C4-2B (cell line): Measurements from ENCODE around the gene CDCA4.

Experiments
- CTCF ChIP-seq: fragments of 450-650 bp; conservative IDR thresholded peaks from 2 replicates; pipeline ENCODE4 v1.5.1; 2017; ENCODE audit warnings: mild to moderate bottlenecking
- ZFX ChIP-seq: fragments of 450-650 bp; IDR thresholded peaks from 2 replicates; pipeline ENCODE4 v1.6.1; 2017

GRCh38 chr14:104991896-104992230, 29.0 kb downstream of the CDCA4 start:
- TF ChIP-seq CTCF (no peak), ZFX (no peak)
